ENCODE measurements around the gene SH3BP5L. TPM values are rescaled to one million over a fixed set of nuclear protein-coding genes. Genes with fewer than 3 reads are reported as not detected.

The SH3BP5L gene
- total and polyA plus RNA-seq, 2 of the 13 experiments (the other 11 are each of a cell fraction or from before 2014, with no cell fraction given): 10.3 to 14.9 TPM

GRCh38 chr1:248837781-248838356, 12.2 kb upstream of the SH3BP5L start, which contains the start of gene ZNF672 (continued):
- 0 out of 2 replicates have a peak, but pooled peaks have one; percentile 4 for TF ChIP-seq BCL6 (CRISPR knock-in tag; IDR thresholded peaks at IDR 0.05)
- no peak for TF ChIP-seq ZBTB40 (IDR thresholded peaks at IDR 0.05)
- TF ChIP-seq ZBTB40 (CRISPR knock-in tag; IDR thresholded peaks at IDR 0.05): no peak; the same call in 1 of the 2 replicates
- no peak for TF ChIP-seq ONECUT2 (CRISPR knock-in tag; IDR thresholded peaks at IDR 0.05)
- no peak for TF ChIP-seq BCL3 (CRISPR knock-in tag; IDR thresholded peaks at IDR 0.05)
- TF ChIP-seq ZNF841 (CRISPR knock-in tag; IDR thresholded peaks at IDR 0.05; ENCODE audit: borderline replicate concordance): no peak
- no peak for TF ChIP-seq BRCA1 (CRISPR knock-in tag; IDR thresholded peaks at IDR 0.05)
- no peak; the same call in 1 of the 2 replicates for TF ChIP-seq NRL (CRISPR knock-in tag; IDR thresholded peaks at IDR 0.05; ENCODE audit: borderline replicate concordance)
- TF ChIP-seq GABPB1 (CRISPR knock-in tag; IDR thresholded peaks at IDR 0.05): peak; percentile 79
- 0 out of 2 replicates have a peak, but pooled peaks have one; percentile 70 for TF ChIP-seq ZNF709 (CRISPR knock-in tag; IDR thresholded peaks at IDR 0.05)
- TF ChIP-seq ZMAT3 (CRISPR knock-in tag; conservative IDR thresholded peaks at IDR 0.05): no peak
- no peak for TF ChIP-seq PHF5A (CRISPR knock-in tag; IDR thresholded peaks at IDR 0.05; ENCODE audit: low read depth, unreplicated experiment)
- TF ChIP-seq ZBTB4 (CRISPR knock-in tag; IDR thresholded peaks at IDR 0.05; ENCODE audit: borderline replicate concordance): no peak
- no peak for TF ChIP-seq BORCS8-MEF2B (CRISPR knock-in tag; IDR thresholded peaks at IDR 0.05)
- no peak for TF ChIP-seq ZNF333 (CRISPR knock-in tag; IDR thresholded peaks at IDR 0.05; ENCODE audit: borderline replicate concordance)
- TF ChIP-seq KLF11 (CRISPR knock-in tag; IDR thresholded peaks at IDR 0.05): no peak
- no peak for TF ChIP-seq ZBTB21 (CRISPR knock-in tag; IDR thresholded peaks at IDR 0.05)
